ENCODE data around the gene TFPI2.

Gene TFPI2

GRCh38 chr7:93858857-93859256, 31.7 kb downstream of the TFPI2 start:
- DNase-seq (ENCODE audit: low read depth), result no peak

- DNase-seq (ENCODE audit: low read depth), result no peak
Observed at GRCh38 chr7:93856323-93856722, 34.2 kb downstream of the TFPI2 start.

- DNase-seq (ENCODE audit: low read depth), result no peak
Observed at GRCh38 chr7:93855797-93856196, 34.8 kb downstream of the TFPI2 start.

- DNase-seq (ENCODE audit: low read depth), result no peak
Observed at GRCh38 chr7:93854480-93854879, 36.1 kb downstream of the TFPI2 start.

GRCh38 chr7:93851536-93851935, 39.0 kb downstream of the TFPI2 start:
- DNase-seq (ENCODE audit: low read depth), result no peak

- no peak for DNase-seq (ENCODE audit: low read depth)
Observed at GRCh38 chr7:93843260-93843659, 47.3 kb downstream of the TFPI2 start.

- no peak for DNase-seq (ENCODE audit: low read depth)
Observed at GRCh38 chr7:93838966-93839365, 51.6 kb downstream of the TFPI2 start.

- DNase-seq (ENCODE audit: low read depth), result no peak
Observed at GRCh38 chr7:93837245-93837644, 53.3 kb downstream of the TFPI2 start.

- DNase-seq (ENCODE audit: low read depth), result no peak
Observed at GRCh38 chr7:93836116-93836515, 54.4 kb downstream of the TFPI2 start.

- DNase-seq (ENCODE audit: low read depth), result no peak
Observed at GRCh38 chr7:93835702-93836101, 54.9 kb downstream of the TFPI2 start.
